SK-N-SH treated with all-trans-retinoic acid at 6 μM for 48 hours (cell line): ENCODE measurements around the gene CDC42SE1.

Source experiments
- ATAC-seq: fragments of 200-7000 bp; cut with Tn5 transposase; 3 replicates; pipeline ENCODE4 v1.9.1; 2020; ENCODE audit warnings: mild to moderate bottlenecking, moderate library complexity
- ARNTL ChIP-seq: fragments of 450-650 bp; formaldehyde crosslinking; IDR thresholded peaks from 2 replicates; pipeline ENCODE4 v1.5.0; 2020; ENCODE audit warnings: low read depth, mild to moderate bottlenecking, moderate library complexity, borderline replicate concordance
- BACH2 ChIP-seq: fragments of 250-450 bp; sonication (Bioruptor Pico); IDR thresholded peaks from 2 replicates; pipeline ENCODE4 v1.9.0; 2021; ENCODE audit warnings: mild to moderate bottlenecking, borderline replicate concordance
- ESRRG ChIP-seq: fragments of 250-450 bp; sonication (Bioruptor Pico); IDR thresholded peaks from 2 replicates; pipeline ENCODE4 v1.6.1; 2021; ENCODE audit warnings: mild to moderate bottlenecking
- GLIS3 ChIP-seq: fragments of 250-450 bp; sonication (Bioruptor Pico); IDR thresholded peaks from 2 replicates; pipeline ENCODE4 v1.5.0; 2020; ENCODE audit warnings: mild to moderate bottlenecking, moderate library complexity
- ISL1 ChIP-seq: fragments of 250-450 bp; sonication (Bioruptor Pico); IDR thresholded peaks from 2 replicates; pipeline ENCODE4 v2.1.2; 2022; ENCODE audit warnings: mild to moderate bottlenecking, moderate library complexity
- OSR1 ChIP-seq: fragments of 250-450 bp; sonication (Bioruptor Pico); IDR thresholded peaks from 2 replicates; pipeline ENCODE4 v1.8.0; 2022; ENCODE audit warnings: moderate library complexity, mild to moderate bottlenecking, inconsistent platforms
- PATZ1 ChIP-seq: fragments of 250-450 bp; sonication (Bioruptor Pico); IDR thresholded peaks from 2 replicates; pipeline ENCODE4 v1.8.0; 2020; ENCODE audit warnings: mild to moderate bottlenecking, moderate library complexity, borderline replicate concordance
- PPARA ChIP-seq: fragments of 250-450 bp; sonication (Bioruptor Pico); IDR thresholded peaks from 2 replicates; pipeline ENCODE4 v1.5.0; 2020; ENCODE audit warnings: mild to moderate bottlenecking, borderline replicate concordance
- RARB ChIP-seq: fragments of 250-450 bp; sonication (Bioruptor Pico); IDR thresholded peaks from 2 replicates; pipeline ENCODE4 v1.8.0; 2021; ENCODE audit warnings: mild to moderate bottlenecking, moderate library complexity
- SNAI2 ChIP-seq: fragments of 250-450 bp; sonication (Bioruptor Pico); IDR thresholded peaks from 2 replicates; pipeline ENCODE4 v1.5.0; 2020; ENCODE audit warnings: mild to moderate bottlenecking, moderate library complexity
- TCF4 ChIP-seq: fragments of 250-450 bp; sonication (Bioruptor Pico); IDR thresholded peaks from 2 replicates; pipeline ENCODE4 v1.8.0; 2021; ENCODE audit warnings: mild to moderate bottlenecking, moderate library complexity, borderline replicate concordance
- TOX ChIP-seq: fragments of 250-450 bp; sonication (Bioruptor Pico); IDR thresholded peaks from 2 replicates; pipeline ENCODE4 v1.8.0; 2021; ENCODE audit warnings: mild to moderate bottlenecking, moderate library complexity, borderline replicate concordance
- ZC3H10 ChIP-seq: fragments of 250-450 bp; sonication (Bioruptor Pico); IDR thresholded peaks from 2 replicates; pipeline ENCODE4 v1.5.1; 2021; ENCODE audit warnings: mild to moderate bottlenecking, moderate library complexity
- ZFP3 ChIP-seq: fragments of 250-450 bp; sonication (Bioruptor Pico); IDR thresholded peaks from 2 replicates; pipeline ENCODE4 v1.5.0; 2020; ENCODE audit warnings: mild to moderate bottlenecking, moderate library complexity
- ZNF565 ChIP-seq: fragments of 450-650 bp; formaldehyde crosslinking; conservative IDR thresholded peaks from 2 replicates; pipeline ENCODE4 v1.5.0; 2020; ENCODE audit warnings: low read depth, mild to moderate bottlenecking, moderate library complexity
- ZNF70 ChIP-seq: fragments of 450-650 bp; formaldehyde crosslinking; IDR thresholded peaks from 2 replicates; pipeline ENCODE4 v1.5.0; 2020; ENCODE audit warnings: mild to moderate bottlenecking, moderate library complexity
- ZNF8 ChIP-seq: fragments of 450-650 bp; formaldehyde crosslinking; IDR thresholded peaks from 2 replicates; pipeline ENCODE4 v1.5.0; 2020; ENCODE audit warnings: mild to moderate bottlenecking, moderate library complexity
- TF ChIP-seq, protein P1 (sequence below): fragments of 250-450 bp; sonication (Bioruptor Pico); IDR thresholded peaks from 2 replicates; pipeline ENCODE4 v1.5.0; 2020; ENCODE audit warnings: mild to moderate bottlenecking, moderate library complexity
- TF ChIP-seq, protein P2 (sequence below): fragments of 250-450 bp; sonication (Bioruptor Pico); IDR thresholded peaks from 2 replicates; pipeline ENCODE4 v1.5.1; 2021; ENCODE audit warnings: mild to moderate bottlenecking, moderate library complexity
- TF ChIP-seq, protein P3 (sequence below): fragments of 250-450 bp; sonication (Bioruptor Pico); IDR thresholded peaks from 2 replicates; pipeline ENCODE4 v1.8.0; 2021; ENCODE audit warnings: low read depth, mild to moderate bottlenecking, moderate library complexity, borderline replicate concordance
- TF ChIP-seq, protein P4 (sequence below): fragments of 250-450 bp; sonication (Bioruptor Pico); IDR thresholded peaks from 2 replicates; pipeline ENCODE4 v1.5.1; 2020; ENCODE audit warnings: low read depth, mild to moderate bottlenecking, moderate library complexity

The CDC42SE1 gene

GRCh38 chr1:151058692-151059091 is 730 bp downstream of the CDC42SE1 start:
- no peak for TF ChIP-seq GLIS3 (CRISPR knock-in tag)
- no peak for TF ChIP-seq SNAI2
- TF ChIP-seq ARNTL: no peak
- TF ChIP-seq, protein P1, sequence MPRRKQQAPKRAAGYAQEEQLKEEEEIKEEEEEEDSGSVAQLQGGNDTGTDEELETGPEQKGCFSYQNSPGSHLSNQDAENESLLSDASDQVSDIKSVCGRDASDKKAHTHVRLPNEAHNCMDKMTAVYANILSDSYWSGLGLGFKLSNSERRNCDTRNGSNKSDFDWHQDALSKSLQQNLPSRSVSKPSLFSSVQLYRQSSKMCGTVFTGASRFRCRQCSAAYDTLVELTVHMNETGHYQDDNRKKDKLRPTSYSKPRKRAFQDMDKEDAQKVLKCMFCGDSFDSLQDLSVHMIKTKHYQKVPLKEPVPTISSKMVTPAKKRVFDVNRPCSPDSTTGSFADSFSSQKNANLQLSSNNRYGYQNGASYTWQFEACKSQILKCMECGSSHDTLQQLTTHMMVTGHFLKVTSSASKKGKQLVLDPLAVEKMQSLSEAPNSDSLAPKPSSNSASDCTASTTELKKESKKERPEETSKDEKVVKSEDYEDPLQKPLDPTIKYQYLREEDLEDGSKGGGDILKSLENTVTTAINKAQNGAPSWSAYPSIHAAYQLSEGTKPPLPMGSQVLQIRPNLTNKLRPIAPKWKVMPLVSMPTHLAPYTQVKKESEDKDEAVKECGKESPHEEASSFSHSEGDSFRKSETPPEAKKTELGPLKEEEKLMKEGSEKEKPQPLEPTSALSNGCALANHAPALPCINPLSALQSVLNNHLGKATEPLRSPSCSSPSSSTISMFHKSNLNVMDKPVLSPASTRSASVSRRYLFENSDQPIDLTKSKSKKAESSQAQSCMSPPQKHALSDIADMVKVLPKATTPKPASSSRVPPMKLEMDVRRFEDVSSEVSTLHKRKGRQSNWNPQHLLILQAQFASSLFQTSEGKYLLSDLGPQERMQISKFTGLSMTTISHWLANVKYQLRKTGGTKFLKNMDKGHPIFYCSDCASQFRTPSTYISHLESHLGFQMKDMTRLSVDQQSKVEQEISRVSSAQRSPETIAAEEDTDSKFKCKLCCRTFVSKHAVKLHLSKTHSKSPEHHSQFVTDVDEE: no peak
- TF ChIP-seq ZFP3 (CRISPR knock-in tag): no peak
- TF ChIP-seq ZNF565 (CRISPR knock-in tag): no peak
- TF ChIP-seq OSR1: no peak
- TF ChIP-seq ZNF8: no peak
- TF ChIP-seq, protein P2, sequence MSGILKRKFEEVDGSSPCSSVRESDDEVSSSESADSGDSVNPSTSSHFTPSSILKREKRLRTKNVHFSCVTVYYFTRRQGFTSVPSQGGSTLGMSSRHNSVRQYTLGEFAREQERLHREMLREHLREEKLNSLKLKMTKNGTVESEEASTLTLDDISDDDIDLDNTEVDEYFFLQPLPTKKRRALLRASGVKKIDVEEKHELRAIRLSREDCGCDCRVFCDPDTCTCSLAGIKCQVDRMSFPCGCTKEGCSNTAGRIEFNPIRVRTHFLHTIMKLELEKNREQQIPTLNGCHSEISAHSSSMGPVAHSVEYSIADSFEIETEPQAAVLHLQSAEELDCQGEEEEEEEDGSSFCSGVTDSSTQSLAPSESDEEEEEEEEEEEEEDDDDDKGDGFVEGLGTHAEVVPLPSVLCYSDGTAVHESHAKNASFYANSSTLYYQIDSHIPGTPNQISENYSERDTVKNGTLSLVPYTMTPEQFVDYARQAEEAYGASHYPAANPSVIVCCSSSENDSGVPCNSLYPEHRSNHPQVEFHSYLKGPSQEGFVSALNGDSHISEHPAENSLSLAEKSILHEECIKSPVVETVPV (CRISPR knock-in tag): no peak
- no peak for TF ChIP-seq PATZ1
- TF ChIP-seq ZC3H10 (CRISPR knock-in tag): no peak
- no peak for TF ChIP-seq RARB (CRISPR knock-in tag)
- no peak for TF ChIP-seq ZNF70 (CRISPR knock-in tag)
- no peak for TF ChIP-seq TCF4
- TF ChIP-seq ESRRG: no peak
- no peak for TF ChIP-seq ISL1 (CRISPR knock-in tag)
- TF ChIP-seq TOX (CRISPR knock-in tag): no peak
- TF ChIP-seq, protein P3, sequence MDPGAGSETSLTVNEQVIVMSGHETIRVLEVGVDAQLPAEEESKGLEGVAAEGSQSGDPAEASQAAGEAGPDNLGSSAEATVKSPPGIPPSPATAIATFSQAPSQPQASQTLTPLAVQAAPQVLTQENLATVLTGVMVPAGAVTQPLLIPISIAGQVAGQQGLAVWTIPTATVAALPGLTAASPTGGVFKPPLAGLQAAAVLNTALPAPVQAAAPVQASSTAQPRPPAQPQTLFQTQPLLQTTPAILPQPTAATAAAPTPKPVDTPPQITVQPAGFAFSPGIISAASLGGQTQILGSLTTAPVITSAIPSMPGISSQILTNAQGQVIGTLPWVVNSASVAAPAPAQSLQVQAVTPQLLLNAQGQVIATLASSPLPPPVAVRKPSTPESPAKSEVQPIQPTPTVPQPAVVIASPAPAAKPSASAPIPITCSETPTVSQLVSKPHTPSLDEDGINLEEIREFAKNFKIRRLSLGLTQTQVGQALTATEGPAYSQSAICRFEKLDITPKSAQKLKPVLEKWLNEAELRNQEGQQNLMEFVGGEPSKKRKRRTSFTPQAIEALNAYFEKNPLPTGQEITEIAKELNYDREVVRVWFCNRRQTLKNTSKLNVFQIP (CRISPR knock-in tag): no peak
- no peak for TF ChIP-seq PPARA (CRISPR knock-in tag)
- TF ChIP-seq, protein P4, sequence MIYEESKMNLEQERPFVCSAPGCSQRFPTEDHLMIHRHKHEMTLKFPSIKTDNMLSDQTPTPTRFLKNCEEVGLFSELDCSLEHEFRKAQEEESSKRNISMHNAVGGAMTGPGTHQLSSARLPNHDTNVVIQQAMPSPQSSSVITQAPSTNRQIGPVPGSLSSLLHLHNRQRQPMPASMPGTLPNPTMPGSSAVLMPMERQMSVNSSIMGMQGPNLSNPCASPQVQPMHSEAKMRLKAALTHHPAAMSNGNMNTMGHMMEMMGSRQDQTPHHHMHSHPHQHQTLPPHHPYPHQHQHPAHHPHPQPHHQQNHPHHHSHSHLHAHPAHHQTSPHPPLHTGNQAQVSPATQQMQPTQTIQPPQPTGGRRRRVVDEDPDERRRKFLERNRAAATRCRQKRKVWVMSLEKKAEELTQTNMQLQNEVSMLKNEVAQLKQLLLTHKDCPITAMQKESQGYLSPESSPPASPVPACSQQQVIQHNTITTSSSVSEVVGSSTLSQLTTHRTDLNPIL (CRISPR knock-in tag): no peak
- peak; percentile 4 for ATAC-seq

DNA sequence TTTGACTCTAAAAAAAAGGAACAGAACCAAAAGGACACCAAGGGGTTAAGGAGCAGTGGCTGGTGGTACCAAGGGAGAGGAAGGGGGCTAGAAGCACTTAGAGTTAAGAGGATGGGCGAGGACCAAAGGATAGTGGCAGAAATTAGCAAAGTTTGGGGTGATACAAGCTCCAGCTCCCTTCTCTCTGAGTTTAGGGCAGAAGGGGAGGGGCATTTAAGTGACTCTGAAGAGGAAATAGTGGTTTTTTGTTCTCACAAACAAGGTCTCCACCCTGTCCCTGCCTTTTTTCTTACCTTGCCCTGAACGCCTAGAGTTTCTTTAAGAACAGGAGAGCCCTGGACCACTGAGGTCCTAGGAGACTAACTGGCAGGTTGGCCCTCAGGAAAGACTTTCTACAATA is 3.3 kb downstream of the CDC42SE1 start:
- TF ChIP-seq ZC3H10 (CRISPR knock-in tag) (no peak), ISL1 (CRISPR knock-in tag) (no peak), SNAI2 (no peak)
- TF ChIP-seq, all 23 proteins: peak for 0
- no peak for ATAC-seq

- no peak for ATAC-seq
- TF ChIP-seq BACH2: no peak
- no peak for TF ChIP-seq TOX (CRISPR knock-in tag)
- TF ChIP-seq ESRRG: no peak
- no peak for TF ChIP-seq ARNTL
- no peak for TF ChIP-seq ZNF8
- TF ChIP-seq PATZ1: no peak
- TF ChIP-seq ZC3H10 (CRISPR knock-in tag): no peak
- no peak for TF ChIP-seq OSR1
- TF ChIP-seq ZFP3 (CRISPR knock-in tag): no peak
- TF ChIP-seq, protein P2 (CRISPR knock-in tag): no peak
Measured at GRCh38 chr1:151055581-151055980, 3.8 kb downstream of the CDC42SE1 start.
